HUES6 (cell line): ENCODE measurements around the gene CFC1.
"Not testable (repeated sequence)": the region's sequence is repeated elsewhere in the genome, so short reads cannot be mapped to it uniquely, and the experiment has no call there.

Source experiments
- H3K27ac ChIP-seq: 2 replicates; pipeline ENCODE4 v1.7.0; 2013; ENCODE audit warnings: low read depth, mild to moderate bottlenecking, low read length, inconsistent platforms
- H3K27me3 ChIP-seq: 2 replicates; pipeline ENCODE4 v1.6.1; 2013; ENCODE audit warnings: low read length; ENCODE audit not compliant: control insufficient read depth, insufficient read depth
- H3K36me3 ChIP-seq: 2 replicates; pipeline ENCODE4 v1.6.1; 2013; ENCODE audit warnings: low read length; ENCODE audit not compliant: control insufficient read depth, insufficient read depth
- H3K4me1 ChIP-seq: 2 replicates; pipeline ENCODE4 v1.6.1; 2013; ENCODE audit warnings: low read length; ENCODE audit not compliant: control insufficient read depth, insufficient read depth
- H3K4me3 ChIP-seq: 2 replicates; pipeline ENCODE4 v1.5.1; 2013; ENCODE audit warnings: low read depth, low read length
- H3K9ac ChIP-seq: one replicate; pipeline ENCODE4 v1.6.1; 2013; ENCODE audit warnings: mild to moderate bottlenecking, low read length
- H3K9me3 ChIP-seq: 2 replicates; pipeline ENCODE4 v1.6.1; 2013; ENCODE audit warnings: low read depth, low read length; ENCODE audit not compliant: control insufficient read depth, insufficient read depth

Gene CFC1

GRCh38 chr2:130543785-130544528 lies 55.4 kb downstream of the CFC1 start:
- not testable (repeated sequence) for H3K9ac ChIP-seq, H3K9me3 ChIP-seq, H3K27ac ChIP-seq, H3K36me3 ChIP-seq, H3K27me3 ChIP-seq, H3K4me3 ChIP-seq, H3K4me1 ChIP-seq

DNA sequence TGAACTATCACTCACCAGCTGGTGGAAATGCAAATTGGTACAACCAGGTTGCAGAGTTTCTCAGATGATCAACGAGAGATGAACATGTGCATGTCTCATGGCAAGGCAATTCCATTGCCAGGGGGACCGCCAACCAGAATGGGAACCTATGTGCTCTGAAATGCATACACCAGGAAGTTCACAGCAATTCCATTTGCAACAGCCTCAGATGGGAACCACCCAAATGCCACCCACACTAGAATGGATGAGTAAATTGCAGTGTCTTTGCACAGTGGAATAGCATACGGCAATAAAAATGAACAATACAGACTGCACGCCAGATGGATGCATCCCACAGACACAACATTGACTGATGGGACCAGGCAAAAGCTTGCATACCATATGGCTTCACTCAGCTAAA lies 56.6 kb downstream of the CFC1 start:
- not testable (repeated sequence) for H3K9ac ChIP-seq, H3K27ac ChIP-seq, H3K36me3 ChIP-seq, H3K4me3 ChIP-seq, H3K27me3 ChIP-seq, H3K9me3 ChIP-seq, H3K4me1 ChIP-seq
